Hepatocyte (in vitro differentiated cells): ENCODE data around the gene HRH1. TPM values are rescaled to one million over a fixed set of nuclear protein-coding genes. Genes with fewer than 3 reads are reported as not detected.

Source experiments
- DNase-seq: peaks from one replicate; pipeline ENCODE4 v3.0.0-alpha.2; 2016; ENCODE audit warnings: low spot score
- H2AFZ ChIP-seq: fragments of 200-600 bp; sonication (generic); 2 replicates; pipeline ENCODE4 v1.6.0; 2016; ENCODE audit warnings: antibody characterized with exemption, mild to moderate bottlenecking
- H3K27ac ChIP-seq: fragments of 200-600 bp; sonication (generic); 2 replicates; pipeline ENCODE4 v1.5.1; 2016; ENCODE audit warnings: mild to moderate bottlenecking
- H3K27me3 ChIP-seq: fragments of 200-600 bp; sonication (generic); 2 replicates; pipeline ENCODE4 v1.6.1; 2016
- H3K36me3 ChIP-seq: fragments of 200-600 bp; sonication (generic); replicated peaks from 2 replicates; pipeline ENCODE4 v1.5.1; 2016; ENCODE audit warnings: low read depth; ENCODE audit not compliant: insufficient read depth
- H3K4me1 ChIP-seq: fragments of 200-600 bp; sonication (generic); 2 replicates; pipeline ENCODE4 v1.5.1; 2016; ENCODE audit warnings: mild to moderate bottlenecking, moderate library complexity; ENCODE audit not compliant: insufficient read depth
- H3K4me2 ChIP-seq: fragments of 200-600 bp; sonication (generic); 2 replicates; pipeline ENCODE4 v1.6.0; 2016
- H3K4me3 ChIP-seq: fragments of 200-600 bp; sonication (generic); 2 replicates; pipeline ENCODE4 v1.5.1; 2016; ENCODE audit warnings: mild to moderate bottlenecking
- H3K79me2 ChIP-seq: fragments of 200-600 bp; sonication (generic); 2 replicates; pipeline ENCODE4 v1.6.0; 2017; ENCODE audit warnings: mild to moderate bottlenecking
- H3K9me2 ChIP-seq: fragments of 200-600 bp; sonication (generic); replicated peaks from 2 replicates; pipeline ENCODE4 v1.6.0; 2017; ENCODE audit warnings: mild to moderate bottlenecking; ENCODE audit not compliant: insufficient read depth
- H3K9me3 ChIP-seq: fragments of 200-600 bp; sonication (generic); 2 replicates; pipeline ENCODE4 v1.5.1; 2016; ENCODE audit warnings: low read depth, mild to moderate bottlenecking
- H4K20me1 ChIP-seq: fragments of 200-600 bp; sonication (generic); 2 replicates; pipeline ENCODE4 v1.6.0; 2016; ENCODE audit warnings: mild to moderate bottlenecking; ENCODE audit not compliant: insufficient read depth, poor library complexity, severe bottlenecking
- CTCF ChIP-seq: fragments of 200-600 bp; sonication (generic); IDR thresholded peaks from 2 replicates; pipeline ENCODE4 v1.5.1; 2016; ENCODE audit warnings: antibody characterized with exemption, mild to moderate bottlenecking; ENCODE audit not compliant: poor library complexity
- EZH2 ChIP-seq: fragments of 200-600 bp; sonication (generic); IDR thresholded peaks from 2 replicates; pipeline ENCODE4 v1.6.1; 2016; ENCODE audit warnings: antibody characterized with exemption, mild to moderate bottlenecking, borderline replicate concordance
- EZH2phosphoT487 ChIP-seq: fragments of 200-600 bp; sonication (generic); IDR thresholded peaks from one replicate; pipeline ENCODE4 v1.6.1; 2018; ENCODE audit warnings: antibody characterized with exemption, mild to moderate bottlenecking, low read depth, moderate library complexity; ENCODE audit not compliant: unreplicated experiment, severe bottlenecking
- WGBS: methylation state at CpG from one replicate; pipeline ENCODE4 v1.1.6; 2016; ENCODE audit warnings: low lambda C conversion rate; ENCODE audit errors: missing lambda C conversion rate; 5-methylcytosine and 5-hydroxymethylcytosine counted together
- polyA plus RNA-seq: library from polyadenylated mRNA; unstranded; fragments of >200 nt; fragmentation: Nextera tagmentation; extraction: Ambion mirVana; gene quantifications from 2 replicates; pipeline ENCODE4 v1.2.1, GENCODE V29; 2016
- total RNA-seq: library from RNA; depleted of rRNA; stranded (reverse); fragments of >200 nt; gene quantifications from 2 replicates; pipeline ENCODE4 v1.2.3, GENCODE V29; 2014

HRH1 gene
- total and polyA plus RNA-seq, 2 experiments from 2014 or later: 3.3 to 5.1 TPM

GRCh38 chr3:11157421-11157820, 3.1 kb downstream of the HRH1 start:
- Histone ChIP-seq H3K27me3 (peaks cover 53% of the 10 kb centered on the region), H3K79me2 (no peaks in the 10 kb centered on the region), H2AFZ (no peak overlapping the region), H3K27ac (no peak overlapping the region), H3K9me2 (no peaks in the 10 kb centered on the region), H3K9me3 (no peaks in the 10 kb centered on the region), H4K20me1 (no peaks in the 10 kb centered on the region), H3K4me2 (no peak overlapping the region), H3K4me1 (peaks cover 7% of the 10 kb centered on the region), H3K4me3 (no peak overlapping the region), H3K36me3 (no peaks in the 10 kb centered on the region)
- no peak for TF ChIP-seq EZH2phosphoT487
- no peak for TF ChIP-seq EZH2
- TF ChIP-seq CTCF: no peak
- DNase-seq: no peak
- WGBS: 80% methylated on average over 7 of the region's 7 CpGs

GRCh38 chr3:11159421-11159904, 5.2 kb downstream of the HRH1 start:
- WGBS: 49% methylated on average over 5 of the region's 5 CpGs
- Histone ChIP-seq H3K36me3 (no peaks in the 10 kb centered on the region), H3K27me3 (peaks cover 38% of the 10 kb centered on the region), H3K27ac (peak overlapping the region; percentile 33), H3K79me2 (no peaks in the 10 kb centered on the region), H3K9me3 (no peaks in the 10 kb centered on the region), H3K4me3 (no peak overlapping the region), H3K4me1 (peaks cover 7% of the 10 kb centered on the region), H4K20me1 (no peaks in the 10 kb centered on the region), H3K4me2 (no peak overlapping the region), H3K9me2 (no peaks in the 10 kb centered on the region), H2AFZ (no peak overlapping the region)
- peak; percentile 24 for DNase-seq
- TF ChIP-seq EZH2: no peak
- TF ChIP-seq CTCF: no peak
- no peak for TF ChIP-seq EZH2phosphoT487

GRCh38 chr3:11161666-11162065, 7.4 kb downstream of the HRH1 start:
- no peak for TF ChIP-seq EZH2
- TF ChIP-seq EZH2phosphoT487: no peak
- no peak for TF ChIP-seq CTCF

More at GRCh38 chr3:11161666-11162065, 7.4 kb downstream of the HRH1 start:
- Histone ChIP-seq H3K36me3 (no peaks in the 10 kb centered on the region), H4K20me1 (no peaks in the 10 kb centered on the region), H3K79me2 (no peaks in the 10 kb centered on the region), H3K9me3 (no peaks in the 10 kb centered on the region), H3K4me2 (no peak overlapping the region), H3K9me2 (no peaks in the 10 kb centered on the region), H3K27ac (no peak overlapping the region), H3K27me3 (peaks cover 21% of the 10 kb centered on the region), H3K4me1 (peaks cover 3% of the 10 kb centered on the region), H3K4me3 (no peak overlapping the region), H2AFZ (no peak overlapping the region)
- no peak for DNase-seq
- WGBS: 81% methylated on average over 7 of the region's 7 CpGs
